NCI-H510A treated with DMSO at 0.1 percent for 48 hours (cell line): ENCODE results near the gene EVI2B.
"Not testable (repeated sequence)": the region's sequence is repeated elsewhere in the genome, so short reads cannot be mapped to it uniquely, and the experiment has no call there.

Source experiments
- DNase-seq: peaks from one replicate; lab custom pipeline; 2025; lab: John Stamatoyannopoulos, UW

EVI2B gene, protein sequence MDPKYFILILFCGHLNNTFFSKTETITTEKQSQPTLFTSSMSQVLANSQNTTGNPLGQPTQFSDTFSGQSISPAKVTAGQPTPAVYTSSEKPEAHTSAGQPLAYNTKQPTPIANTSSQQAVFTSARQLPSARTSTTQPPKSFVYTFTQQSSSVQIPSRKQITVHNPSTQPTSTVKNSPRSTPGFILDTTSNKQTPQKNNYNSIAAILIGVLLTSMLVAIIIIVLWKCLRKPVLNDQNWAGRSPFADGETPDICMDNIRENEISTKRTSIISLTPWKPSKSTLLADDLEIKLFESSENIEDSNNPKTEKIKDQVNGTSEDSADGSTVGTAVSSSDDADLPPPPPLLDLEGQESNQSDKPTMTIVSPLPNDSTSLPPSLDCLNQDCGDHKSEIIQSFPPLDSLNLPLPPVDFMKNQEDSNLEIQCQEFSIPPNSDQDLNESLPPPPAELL

DNA sequence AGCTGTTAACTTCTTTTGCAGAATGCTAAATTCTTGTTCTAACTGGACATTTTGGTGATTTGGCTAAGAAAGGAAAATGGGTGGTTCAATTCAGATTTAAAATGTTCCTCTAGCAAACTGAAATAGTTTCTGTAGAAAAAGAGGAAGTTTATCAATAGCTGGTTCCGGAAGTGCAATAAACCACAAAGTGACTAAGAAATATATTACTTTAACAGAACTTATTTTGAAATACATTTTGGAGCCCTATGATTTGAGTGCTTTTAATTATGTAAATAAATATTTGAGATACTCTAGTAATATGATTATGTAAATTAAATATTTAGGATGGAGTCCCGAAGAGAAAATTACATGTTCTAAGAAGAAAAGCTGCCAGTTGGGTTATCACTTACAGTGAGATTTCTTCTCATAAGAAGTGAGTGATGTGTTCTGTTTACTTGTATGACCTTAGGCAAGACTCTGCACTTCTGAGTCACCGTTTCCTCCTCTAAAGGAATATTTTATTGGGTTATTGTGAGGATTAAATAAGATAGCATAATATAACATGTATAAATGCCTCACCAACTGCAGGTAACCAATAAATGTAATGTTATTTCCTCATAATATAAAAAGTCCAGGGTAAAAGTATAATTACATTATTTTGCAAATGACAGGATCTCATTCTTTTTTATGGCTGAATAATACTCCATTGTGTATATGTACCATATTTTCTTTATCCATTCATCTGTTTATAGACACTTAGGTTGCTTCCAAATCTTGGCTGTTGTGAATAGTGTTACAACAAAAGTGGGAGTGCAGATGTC is at the start of gene EVI2B:
EVI2B (minus strand) TSS at position 73 of the 800 bp plus-strand sequence. CDS start 8,445 bp downstream, outside the sequence.
- no peak for DNase-seq

DNA sequence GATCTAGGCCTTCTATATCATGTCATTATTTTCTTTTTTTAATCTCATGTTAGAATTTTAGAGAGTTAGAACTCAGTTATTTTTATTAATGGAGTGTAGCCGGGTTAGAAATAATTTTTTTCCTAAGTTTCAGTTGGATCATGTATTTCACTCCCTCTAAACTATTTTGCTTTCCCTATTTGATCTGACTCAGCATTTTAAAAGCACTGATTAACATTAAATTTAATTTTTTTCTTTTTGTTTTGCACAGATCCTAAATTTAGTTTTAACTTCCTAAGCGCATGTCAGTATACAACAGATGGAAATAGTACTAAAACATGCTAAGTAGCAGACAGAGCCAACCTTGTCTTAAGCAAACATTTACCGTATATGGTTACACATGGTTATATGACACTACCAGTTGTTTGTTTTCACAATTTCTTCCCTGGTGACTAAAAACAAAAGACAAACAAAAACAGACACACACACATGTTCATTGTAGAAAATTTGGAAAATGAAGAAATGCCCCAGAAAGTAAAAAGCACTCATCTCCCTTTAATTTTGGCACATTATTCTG is 44.1 kb upstream of the EVI2B start:
- peak; percentile 81 for DNase-seq

DNA sequence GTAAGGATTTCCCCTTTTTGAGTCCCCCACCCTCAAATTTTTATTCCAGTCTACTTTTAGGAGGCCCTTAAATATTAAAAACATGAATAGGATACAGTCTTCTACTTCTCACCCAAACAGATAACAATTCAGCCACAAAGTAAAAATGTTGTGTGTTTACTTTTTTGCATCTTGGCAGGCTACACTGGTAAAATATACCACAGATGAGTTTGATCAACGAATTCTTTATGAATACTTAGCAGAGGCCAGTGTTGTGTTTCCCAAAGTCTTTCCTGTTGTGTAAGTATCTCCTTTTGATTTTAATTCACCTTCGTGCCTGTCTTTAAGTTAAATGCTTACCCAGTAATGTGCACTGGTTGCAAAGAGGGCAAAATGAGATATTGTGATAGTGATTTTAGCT is 43.2 kb upstream of the EVI2B start:
- DNase-seq = no peak

DNA sequence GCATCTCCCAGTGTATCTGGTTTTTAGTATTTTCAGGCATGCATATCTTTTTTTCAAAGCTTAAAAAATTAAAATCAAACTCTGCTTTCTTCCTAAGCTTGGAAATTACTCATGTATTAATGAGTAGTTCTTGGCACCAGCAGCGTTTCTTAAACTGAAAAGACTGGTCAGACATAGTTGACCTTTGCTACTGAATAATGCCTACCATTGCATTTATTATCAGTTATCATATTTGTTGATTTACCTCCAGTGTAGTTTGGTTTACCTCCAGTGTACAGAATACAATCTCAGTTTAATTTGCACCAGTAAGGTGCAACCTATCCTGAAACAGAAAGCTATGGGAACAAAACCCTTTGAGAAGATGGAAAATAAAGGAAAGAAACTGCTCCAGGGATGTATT is 42.1 kb upstream of the EVI2B start:
- no peak for DNase-seq

DNA sequence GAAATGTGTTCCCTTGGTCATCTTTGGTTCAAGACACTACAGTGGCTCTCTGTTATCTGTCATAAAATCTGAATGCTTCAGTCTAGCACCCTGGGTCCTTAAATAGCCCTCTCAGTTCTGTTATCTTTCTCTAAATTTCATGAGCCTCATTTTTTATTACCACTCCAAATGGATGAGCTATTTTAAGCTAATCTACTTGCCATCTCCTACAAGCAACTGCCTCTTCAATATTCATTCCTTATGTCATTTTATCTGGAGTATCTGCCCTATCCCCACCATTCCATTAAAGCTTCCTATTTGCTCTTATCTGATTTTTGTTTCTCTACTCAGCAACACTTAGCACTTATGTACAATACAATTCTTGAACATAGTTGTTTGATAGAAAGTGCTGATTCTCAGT is 35.6 kb upstream of the EVI2B start:
- no peak for DNase-seq

DNA sequence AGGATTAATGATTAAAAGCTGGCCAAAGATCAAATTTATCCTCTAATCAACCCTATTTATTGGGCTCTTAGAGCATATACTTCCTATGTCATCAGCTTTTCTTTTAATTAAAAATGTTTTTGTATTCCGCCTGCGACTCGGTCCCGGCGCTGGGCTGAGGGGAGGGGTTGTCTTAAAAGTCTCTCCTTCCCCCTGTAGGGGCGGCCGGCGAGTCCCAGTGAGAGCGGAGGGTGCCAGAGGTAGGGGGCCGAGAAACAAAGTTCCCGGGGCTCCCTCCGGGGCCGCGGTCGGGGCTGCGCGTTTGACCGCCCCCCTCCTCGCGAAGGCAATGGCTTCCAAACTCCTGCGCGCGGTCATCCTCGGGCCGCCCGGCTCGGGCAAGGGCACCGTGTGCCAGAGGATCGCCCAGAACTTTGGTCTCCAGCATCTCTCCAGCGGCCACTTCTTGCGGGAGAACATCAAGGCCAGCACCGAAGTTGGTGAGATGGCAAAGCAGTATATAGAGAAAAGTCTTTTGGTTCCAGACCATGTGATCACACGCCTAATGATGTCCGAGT is 31.4 kb upstream of the EVI2B start:
- not testable (repeated sequence) for DNase-seq

DNA sequence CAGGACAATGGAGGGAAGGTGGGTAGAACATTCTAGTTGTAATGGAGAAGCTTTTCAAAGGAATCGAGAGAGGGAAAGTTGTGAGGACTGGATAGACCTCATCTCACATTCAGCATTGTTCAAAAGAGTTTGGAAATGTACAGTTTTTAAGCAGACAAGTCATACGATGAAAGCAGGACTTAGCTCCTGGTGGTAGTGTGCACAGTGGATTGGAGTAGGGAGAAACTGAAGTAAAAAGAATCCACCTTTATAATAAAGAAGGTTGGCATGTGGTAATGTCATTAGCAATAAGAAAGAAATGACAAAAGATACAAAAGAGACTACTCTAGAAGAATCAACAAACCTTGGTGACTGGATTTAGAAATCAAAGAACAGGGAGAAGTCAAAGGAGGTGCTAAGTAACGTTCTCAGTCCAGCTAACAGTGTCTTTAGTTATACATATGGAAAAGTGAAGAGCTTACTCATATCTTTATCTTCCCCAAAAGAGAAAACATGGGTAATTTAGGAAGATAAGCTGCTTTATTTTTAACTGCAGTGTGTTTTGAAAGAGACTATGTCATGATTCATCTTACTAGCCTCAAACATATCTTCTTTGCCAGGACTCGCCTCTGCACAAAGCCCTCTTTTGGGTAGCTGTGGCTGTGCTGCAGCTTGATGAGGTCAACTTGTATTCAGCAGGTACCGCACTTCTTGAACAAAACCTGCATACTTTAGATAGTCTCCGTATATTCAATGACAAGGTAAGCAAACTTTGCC is 26.2 kb upstream of the EVI2B start:
- DNase-seq = no peak

DNA sequence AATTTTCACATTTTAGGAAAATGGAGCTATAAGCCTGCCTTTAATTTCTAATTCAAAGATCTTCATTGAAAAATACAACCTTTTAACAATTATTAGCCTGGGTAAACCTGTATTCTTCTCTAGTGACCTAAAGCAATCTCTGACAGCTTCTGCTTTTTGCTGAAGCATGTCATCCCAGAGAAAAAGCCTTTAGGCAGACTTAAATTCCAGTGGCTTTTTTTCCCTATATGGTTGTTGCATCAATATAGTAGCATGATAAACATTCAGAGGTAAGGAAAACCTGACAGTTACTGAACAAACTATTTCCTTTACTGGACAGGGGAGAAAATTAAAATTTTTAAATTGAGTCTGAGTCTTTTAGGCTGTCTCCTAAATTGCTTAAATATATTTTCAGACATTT is 15.4 kb upstream of the EVI2B start:
- no peak for DNase-seq

DNA sequence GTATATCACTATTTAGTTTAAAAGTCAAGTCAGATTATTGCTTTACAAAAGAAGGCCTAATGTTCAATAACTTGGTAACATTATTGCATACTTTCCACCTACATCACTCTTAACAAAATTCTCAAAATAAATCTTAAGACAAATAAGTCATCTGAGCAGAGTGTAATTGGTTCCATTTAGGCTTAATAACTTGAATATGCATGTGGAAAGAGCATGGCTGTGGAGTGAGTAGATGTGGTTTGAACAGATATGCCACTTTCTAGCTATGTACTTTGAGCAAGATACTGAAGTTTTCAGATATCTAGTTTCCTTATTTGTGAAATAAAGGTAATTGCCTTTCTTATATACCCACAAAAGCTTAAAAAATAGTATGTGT is 14.3 kb upstream of the EVI2B start:
- no peak for DNase-seq

DNA sequence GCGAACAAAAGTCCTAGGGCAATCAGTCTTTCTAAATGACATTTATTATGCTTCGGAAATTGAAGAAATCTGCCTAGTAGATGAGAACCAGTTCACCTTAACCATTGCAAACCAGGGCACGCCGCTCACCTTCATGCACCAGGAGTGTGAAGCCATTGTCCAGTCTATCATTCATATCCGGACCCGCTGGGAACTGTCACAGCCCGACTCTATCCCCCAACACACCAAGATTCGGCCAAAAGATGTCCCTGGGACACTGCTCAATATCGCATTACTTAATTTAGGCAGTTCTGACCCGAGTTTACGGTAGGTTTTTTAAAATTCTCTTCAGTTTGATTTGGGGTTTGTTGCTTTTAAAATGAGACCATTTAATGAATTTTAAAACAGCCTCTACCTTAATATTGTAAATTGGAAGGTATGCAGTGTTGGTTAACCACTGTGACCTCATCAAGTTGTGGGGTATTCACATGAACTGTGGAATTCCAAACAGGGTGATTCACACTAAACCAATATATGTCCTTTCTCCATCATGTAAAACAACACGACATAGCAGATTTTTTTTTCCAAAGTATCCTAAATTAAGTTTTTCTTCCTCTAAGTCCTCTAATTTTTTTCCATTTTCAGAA is 13.8 kb upstream of the EVI2B start:
- no peak for DNase-seq

DNA sequence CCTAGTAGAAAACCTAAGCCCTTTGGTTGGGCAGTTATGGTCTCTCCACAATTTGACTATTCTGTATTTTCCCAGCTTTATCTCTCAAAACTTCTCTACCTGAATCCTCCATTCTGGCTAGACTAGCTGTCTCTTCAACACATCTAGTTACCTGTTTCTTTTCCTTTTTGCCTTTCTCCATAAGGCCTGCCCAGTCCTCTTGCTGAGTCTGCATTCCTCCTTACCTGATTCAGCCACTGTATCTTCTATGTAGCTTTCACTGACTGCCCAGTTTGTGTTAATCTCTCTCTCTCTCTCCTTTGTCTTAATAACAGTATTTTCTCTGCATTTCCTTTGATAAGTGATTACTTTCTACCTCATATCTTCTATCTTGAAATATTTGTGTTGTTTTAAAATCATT is 9.7 kb upstream of the EVI2B start:
- DNase-seq = no peak

DNA sequence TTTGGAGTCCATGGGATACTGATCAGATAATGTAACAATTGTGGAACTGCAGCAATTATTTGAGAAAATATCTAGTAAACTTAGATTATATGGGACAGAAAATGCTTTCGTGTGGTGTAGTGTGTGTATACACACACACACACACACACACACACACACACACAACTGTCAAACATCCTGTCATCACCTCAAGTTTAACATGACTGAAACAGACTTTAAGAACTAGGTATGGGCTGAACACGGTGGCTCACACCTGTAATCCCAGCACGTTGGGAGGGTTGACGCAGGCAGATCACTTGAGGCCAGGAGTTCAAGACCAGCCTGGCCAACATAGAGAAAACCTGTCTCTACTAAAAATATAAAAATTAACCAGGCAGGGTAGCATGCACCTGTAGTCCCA is 8.1 kb upstream of the EVI2B start:
- DNase-seq = no peak

DNA sequence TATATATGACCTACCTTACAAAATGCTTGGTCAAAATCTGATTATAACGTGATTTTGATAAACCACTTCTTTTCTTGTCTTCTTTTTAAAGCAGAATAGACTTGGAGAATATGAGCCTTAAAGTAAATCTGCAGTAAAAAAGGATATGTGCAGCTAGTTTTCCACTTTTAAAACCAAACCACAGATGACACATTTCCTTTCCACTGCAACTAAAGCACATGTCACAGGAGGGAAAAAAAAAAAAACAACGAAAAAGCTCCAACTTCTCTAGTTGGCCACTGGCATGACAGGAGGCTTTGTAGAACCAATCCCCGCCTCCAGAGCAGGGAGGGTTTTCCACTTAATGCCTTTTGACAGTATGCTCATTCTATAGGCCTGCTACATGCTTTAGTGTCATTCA is 7.6 kb upstream of the EVI2B start, which contains the start of gene EVI2A:
EVI2A (minus strand) TSS at position 142 of the 400 bp plus-strand sequence. CDS start 2,609 bp downstream, outside the sequence.
- DNase-seq = no peak

DNA sequence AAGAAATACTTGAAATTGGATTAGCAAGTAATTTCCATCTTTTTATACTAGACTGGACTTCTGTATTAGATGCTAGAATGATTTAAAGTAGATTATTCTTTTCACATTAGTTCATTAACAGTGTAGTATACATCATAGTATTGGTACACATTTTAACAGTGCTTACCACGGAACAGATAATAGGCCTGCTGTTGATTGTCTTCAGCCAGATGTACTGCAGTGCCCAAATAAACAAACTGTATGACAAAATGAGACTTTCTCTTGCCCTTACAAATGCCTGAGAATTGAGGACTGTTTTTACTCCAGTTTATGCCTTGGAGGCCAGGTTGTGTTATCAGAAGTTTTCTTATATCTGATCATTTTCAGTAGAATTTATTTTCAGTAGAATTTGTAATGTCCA is 6.9 kb upstream of the EVI2B start:
- no peak for DNase-seq

DNA sequence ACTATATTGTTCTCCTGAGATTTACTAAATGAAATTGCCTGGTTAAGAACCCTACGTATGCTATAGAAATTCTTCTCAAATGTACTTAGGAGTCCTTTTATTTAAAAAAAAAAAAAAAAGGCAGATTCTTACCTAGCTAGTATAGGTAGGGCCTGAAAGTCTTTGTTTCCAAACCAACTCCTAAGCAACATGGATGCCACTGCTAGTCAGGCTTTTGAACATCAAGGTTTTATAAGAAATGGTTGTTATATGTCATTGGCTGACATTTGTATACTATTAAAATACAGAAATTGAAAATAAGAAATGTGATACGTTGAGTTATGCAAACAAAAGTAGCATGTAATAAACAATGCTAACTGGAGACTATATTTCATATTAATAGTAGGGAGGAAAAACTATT is 6.4 kb upstream of the EVI2B start:
- no peak for DNase-seq

DNA sequence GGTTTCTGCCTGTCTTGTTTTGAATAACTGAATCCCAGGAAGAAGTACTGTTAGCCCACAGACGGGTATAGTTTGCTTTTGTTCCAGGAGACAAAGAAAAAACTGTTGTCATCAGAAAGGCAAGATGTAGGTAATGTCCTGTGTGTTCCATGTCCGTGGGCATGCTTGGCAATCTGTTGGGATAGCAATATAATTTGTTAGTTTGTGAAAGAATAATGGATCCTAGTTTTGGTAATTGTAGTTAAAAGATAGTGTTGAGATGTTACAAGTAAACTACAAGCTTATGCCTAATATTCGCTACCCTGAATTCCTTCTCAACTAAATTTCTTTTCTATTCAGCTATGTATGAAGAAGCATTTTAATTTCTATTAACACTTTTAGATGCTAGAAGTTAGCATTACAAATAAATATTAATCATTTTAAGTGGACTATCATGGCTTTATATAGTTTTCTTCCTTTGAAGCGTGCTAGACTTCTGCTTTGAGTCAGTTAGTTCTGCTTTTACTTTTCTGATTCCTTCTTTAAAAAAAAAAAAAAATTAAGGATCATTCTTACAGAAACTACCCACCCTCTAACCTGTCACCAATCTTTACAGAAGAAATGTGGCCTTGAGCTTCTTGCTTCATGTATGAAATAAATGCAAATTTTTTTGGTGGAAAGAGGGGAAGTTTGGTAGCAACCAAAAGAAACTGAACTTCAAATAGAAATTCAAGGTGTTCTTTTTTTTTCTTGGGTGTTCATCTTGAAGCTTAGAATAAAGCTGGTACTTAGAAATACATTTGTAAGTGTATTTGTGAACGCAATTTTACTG is 5.2 kb upstream of the EVI2B start:
- DNase-seq = no peak

DNA sequence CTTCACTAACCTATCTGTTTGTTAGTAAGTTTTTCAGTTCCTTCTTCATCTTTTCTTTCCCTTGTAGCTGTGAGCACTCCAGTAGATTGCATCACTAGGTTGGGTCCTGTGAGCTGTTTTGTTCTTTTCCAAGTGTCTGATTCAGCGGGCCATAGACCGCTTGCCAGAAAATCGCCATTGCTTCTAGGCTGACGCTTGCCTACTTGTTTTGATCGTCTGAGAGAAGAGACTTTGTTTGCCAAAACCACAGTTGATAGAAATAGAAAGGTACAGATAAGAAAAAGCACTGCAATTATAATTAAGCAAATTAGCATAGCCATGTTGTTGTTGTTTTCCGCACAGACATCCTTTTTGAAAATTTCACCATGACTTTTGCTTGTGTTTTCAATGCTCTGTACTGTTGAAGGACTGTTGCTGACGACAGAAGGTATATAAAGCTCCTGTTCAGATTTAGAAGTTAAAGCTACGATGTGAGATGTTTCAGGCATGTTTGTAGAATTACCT is 4.5 kb upstream of the EVI2B start:
- no peak for DNase-seq

DNA sequence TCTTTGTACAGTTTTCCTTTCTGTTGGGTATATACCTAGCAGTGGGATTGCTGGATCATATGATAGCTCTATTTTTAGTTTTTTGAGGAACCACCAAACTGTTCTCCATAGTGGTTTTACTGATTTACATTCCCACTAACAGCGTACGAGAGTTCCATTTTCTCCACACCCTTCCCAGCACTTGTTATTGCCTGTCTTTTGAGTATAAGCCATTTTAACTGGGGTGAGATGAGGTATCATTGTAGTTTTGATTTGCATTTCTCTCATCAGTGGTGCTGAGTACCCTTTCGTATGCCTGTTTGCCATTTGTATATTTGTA is 887 bp upstream of the EVI2B start:
- DNase-seq = no peak

DNA sequence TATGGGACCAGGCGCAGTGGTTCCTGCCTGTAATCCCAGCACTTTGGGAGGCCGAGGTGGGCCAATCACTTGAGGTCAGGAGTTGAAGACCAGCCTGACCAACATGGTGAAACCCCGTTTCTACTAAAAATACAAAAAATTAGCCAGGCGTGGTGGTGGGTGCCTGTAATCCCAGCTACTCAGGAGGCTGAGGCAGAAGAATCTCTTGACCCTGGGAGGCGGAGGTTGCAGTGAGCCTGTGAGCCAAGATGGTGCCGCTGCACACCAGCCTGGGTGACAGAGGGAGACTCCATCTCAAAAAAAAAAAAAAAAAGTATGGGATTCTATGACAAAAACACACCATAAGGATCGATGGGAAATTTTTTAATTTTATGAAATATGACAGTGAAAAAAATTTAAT is 1.6 kb downstream of the EVI2B start:
- DNase-seq = not testable (repeated sequence)

DNA sequence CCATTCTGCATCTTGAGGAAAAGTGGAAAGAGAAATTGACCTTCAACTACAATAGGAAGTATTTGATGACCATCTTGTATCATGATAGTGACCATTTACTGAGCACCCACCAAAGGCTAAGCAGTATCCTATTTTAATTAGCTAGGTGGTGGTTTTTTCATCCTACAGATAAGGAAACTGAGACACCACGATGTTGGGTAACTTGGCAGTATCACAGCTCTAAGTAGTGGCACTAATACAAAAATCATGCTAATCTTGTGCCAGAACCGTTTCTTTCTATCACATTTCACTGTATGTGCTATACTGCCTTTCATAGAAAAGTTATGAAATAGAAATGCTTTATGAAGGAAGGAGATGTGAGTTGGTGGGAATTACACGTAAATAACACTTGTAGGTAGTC is 2.3 kb downstream of the EVI2B start:
- DNase-seq = no peak
